ENCODE data around the gene MAPK14. TPM values are rescaled to one million over a fixed set of nuclear protein-coding genes. Genes with fewer than 3 reads are reported as not detected.

The MAPK14 gene
- total and polyA plus RNA-seq, 9 of the 15 experiments (the other 6 are each of a cell fraction or from before 2014, with no cell fraction given): 8.8 to 62.7 (median 35.5) TPM

GRCh38 chr6:36028877-36029324 lies 1.3 kb downstream of the MAPK14 start (continued):
- TF ChIP-seq, protein P1, sequence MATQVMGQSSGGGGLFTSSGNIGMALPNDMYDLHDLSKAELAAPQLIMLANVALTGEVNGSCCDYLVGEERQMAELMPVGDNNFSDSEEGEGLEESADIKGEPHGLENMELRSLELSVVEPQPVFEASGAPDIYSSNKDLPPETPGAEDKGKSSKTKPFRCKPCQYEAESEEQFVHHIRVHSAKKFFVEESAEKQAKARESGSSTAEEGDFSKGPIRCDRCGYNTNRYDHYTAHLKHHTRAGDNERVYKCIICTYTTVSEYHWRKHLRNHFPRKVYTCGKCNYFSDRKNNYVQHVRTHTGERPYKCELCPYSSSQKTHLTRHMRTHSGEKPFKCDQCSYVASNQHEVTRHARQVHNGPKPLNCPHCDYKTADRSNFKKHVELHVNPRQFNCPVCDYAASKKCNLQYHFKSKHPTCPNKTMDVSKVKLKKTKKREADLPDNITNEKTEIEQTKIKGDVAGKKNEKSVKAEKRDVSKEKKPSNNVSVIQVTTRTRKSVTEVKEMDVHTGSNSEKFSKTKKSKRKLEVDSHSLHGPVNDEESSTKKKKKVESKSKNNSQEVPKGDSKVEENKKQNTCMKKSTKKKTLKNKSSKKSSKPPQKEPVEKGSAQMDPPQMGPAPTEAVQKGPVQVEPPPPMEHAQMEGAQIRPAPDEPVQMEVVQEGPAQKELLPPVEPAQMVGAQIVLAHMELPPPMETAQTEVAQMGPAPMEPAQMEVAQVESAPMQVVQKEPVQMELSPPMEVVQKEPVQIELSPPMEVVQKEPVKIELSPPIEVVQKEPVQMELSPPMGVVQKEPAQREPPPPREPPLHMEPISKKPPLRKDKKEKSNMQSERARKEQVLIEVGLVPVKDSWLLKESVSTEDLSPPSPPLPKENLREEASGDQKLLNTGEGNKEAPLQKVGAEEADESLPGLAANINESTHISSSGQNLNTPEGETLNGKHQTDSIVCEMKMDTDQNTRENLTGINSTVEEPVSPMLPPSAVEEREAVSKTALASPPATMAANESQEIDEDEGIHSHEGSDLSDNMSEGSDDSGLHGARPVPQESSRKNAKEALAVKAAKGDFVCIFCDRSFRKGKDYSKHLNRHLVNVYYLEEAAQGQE (IDR thresholded peaks at IDR 0.05; ENCODE audit: borderline replicate concordance): no peak
- TF ChIP-seq, protein P1 (CRISPR knock-in tag; IDR thresholded peaks at IDR 0.05; ENCODE audit: low read depth): no peak
- TF ChIP-seq YBX1 (IDR thresholded peaks at IDR 0.05) (no peak), ETV6 (IDR thresholded peaks at IDR 0.05; ENCODE audit: borderline replicate concordance in 1 of 2, low read depth in 2 of 2, low read length in 1 of 2) (no peak), ETV6 (CRISPR knock-in tag; IDR thresholded peaks at IDR 0.05; ENCODE audit: borderline replicate concordance) (no peak), TEAD4 (IDR thresholded peaks at IDR 0.05; ENCODE audit: low read length) (peak; percentile 20; the same call in 1 of the 2 replicates), TEAD4 (CRISPR knock-in tag; IDR thresholded peaks at IDR 0.05; ENCODE audit: borderline replicate concordance) (no peak), CHCHD3 (CRISPR knock-in tag; IDR thresholded peaks at IDR 0.05) (peak; percentile 42; the same call in 1 of the 2 replicates), SMARCB1 (IDR thresholded peaks at IDR 0.05; ENCODE audit: insufficient read length, low read depth) (peak; percentile 20), RNF2 (IDR thresholded peaks at IDR 0.05) (no peak), RBM17 (IDR thresholded peaks at IDR 0.05; ENCODE audit: borderline replicate concordance, low read depth, low read length) (no peak), GTF2F1 (IDR thresholded peaks at IDR 0.05; ENCODE audit: low read depth, low read length) (no peak), RBM25 (IDR thresholded peaks at IDR 0.05; ENCODE audit: low read depth, low read length, severe bottlenecking) (no peak), IRF9 (tag; IDR thresholded peaks at IDR 0.05) (no peak), FOXK1 (CRISPR knock-in tag; IDR thresholded peaks at IDR 0.05; ENCODE audit: borderline replicate concordance) (no peak)
- TF ChIP-seq, protein P2, sequence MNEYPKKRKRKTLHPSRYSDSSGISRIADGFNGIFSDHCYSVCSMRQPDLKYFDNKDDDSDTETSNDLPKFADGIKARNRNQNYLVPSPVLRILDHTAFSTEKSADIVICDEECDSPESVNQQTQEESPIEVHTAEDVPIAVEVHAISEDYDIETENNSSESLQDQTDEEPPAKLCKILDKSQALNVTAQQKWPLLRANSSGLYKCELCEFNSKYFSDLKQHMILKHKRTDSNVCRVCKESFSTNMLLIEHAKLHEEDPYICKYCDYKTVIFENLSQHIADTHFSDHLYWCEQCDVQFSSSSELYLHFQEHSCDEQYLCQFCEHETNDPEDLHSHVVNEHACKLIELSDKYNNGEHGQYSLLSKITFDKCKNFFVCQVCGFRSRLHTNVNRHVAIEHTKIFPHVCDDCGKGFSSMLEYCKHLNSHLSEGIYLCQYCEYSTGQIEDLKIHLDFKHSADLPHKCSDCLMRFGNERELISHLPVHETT (CRISPR knock-in tag; conservative IDR thresholded peaks at IDR 0.05 in 1 of 2, IDR thresholded peaks at IDR 0.05 in 1 of 2): 0 out of 4 replicates have a peak, but pooled peaks of 1 of the 2 experiments have one; percentile 37
- TF ChIP-seq, protein P3, sequence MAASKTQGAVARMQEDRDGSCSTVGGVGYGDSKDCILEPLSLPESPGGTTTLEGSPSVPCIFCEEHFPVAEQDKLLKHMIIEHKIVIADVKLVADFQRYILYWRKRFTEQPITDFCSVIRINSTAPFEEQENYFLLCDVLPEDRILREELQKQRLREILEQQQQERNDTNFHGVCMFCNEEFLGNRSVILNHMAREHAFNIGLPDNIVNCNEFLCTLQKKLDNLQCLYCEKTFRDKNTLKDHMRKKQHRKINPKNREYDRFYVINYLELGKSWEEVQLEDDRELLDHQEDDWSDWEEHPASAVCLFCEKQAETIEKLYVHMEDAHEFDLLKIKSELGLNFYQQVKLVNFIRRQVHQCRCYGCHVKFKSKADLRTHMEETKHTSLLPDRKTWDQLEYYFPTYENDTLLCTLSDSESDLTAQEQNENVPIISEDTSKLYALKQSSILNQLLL (CRISPR knock-in tag; IDR thresholded peaks at IDR 0.05; ENCODE audit: borderline replicate concordance): no peak
